H1 (cell line): Measurements from ENCODE around the gene CYP27B1. TPM values are rescaled to one million over a fixed set of nuclear protein-coding genes. Genes with fewer than 3 reads are reported as not detected.
A peak's percentile ranks its signal among the peaks of the same experiment; 100 is the strongest.

Source experiments
- CTCF ChIA-PET: fragments of 300-600 bp; sonication (Branson Sonifier 250); formaldehyde crosslinking; loops from one replicate; lab custom pipeline; 2021; ENCODE audit not compliant: partially characterized antibody; lab: Charles Lee
- POLR2A ChIA-PET: fragments of 300-600 bp; sonication (Branson Sonifier 250); formaldehyde crosslinking; loops from one replicate; lab custom pipeline; 2021; ENCODE audit warnings: inconsistent platforms; ENCODE audit not compliant: partially characterized antibody; lab: Charles Lee
- DNase-seq, 2 experiments: peaks; one replicate each; pipeline versions ENCODE4 v3.0.0 to v3.0.0-alpha.2; 2010 to 2022; ENCODE audit warnings: low spot score in 2 of 2, low read depth in 1 of 2, mixed read lengths in 1 of 2
- FAIRE-seq: peaks from 2 replicates; lab custom pipeline; 2011; peaks lifted over from hg19 to GRCh38; lab: Jason Lieb, UNC
- H2AFZ ChIP-seq: 2 replicates; pipeline ENCODE4 v1.8.1; 2012; ENCODE audit warnings: low read length, inconsistent platforms
- H2AK5ac ChIP-seq: 2 replicates; pipeline ENCODE4 v1.6.1; 2013; ENCODE audit warnings: low read depth, low read length
- H2BK120ac ChIP-seq: replicated peaks from 2 replicates; pipeline ENCODE3; 2013; ENCODE audit warnings: low read depth, low read length, inconsistent platforms
- H2BK12ac ChIP-seq: 2 replicates; pipeline ENCODE4 v1.6.1; 2013; ENCODE audit warnings: low read depth, low read length
- H2BK15ac ChIP-seq: 2 replicates; pipeline ENCODE4 v1.6.1; 2013; ENCODE audit warnings: low read length
- H2BK20ac ChIP-seq: 2 replicates; pipeline ENCODE4 v1.6.1; 2013; ENCODE audit warnings: low read length
- H2BK5ac ChIP-seq: 2 replicates; pipeline ENCODE4 v1.6.1; 2013; ENCODE audit warnings: low read depth, low read length
- H3K14ac ChIP-seq: 2 replicates; pipeline ENCODE4 v1.6.1; 2013; ENCODE audit warnings: inconsistent platforms; ENCODE audit not compliant: insufficient read length
- H3K18ac ChIP-seq: 2 replicates; pipeline ENCODE4 v1.6.1; 2013; ENCODE audit warnings: low read length; ENCODE audit errors: extremely low read depth
- H3K23ac ChIP-seq: 2 replicates; pipeline ENCODE4 v1.6.1; 2013; ENCODE audit warnings: inconsistent platforms; ENCODE audit not compliant: insufficient read length
- H3K23me2 ChIP-seq: 2 replicates; pipeline ENCODE4 v1.6.1; 2013; ENCODE audit warnings: low read depth, low read length
- H3K27ac ChIP-seq: 2 replicates; pipeline ENCODE4 v1.6.1; 2011; ENCODE audit warnings: low read depth, low read length, inconsistent platforms
- H3K27me3 ChIP-seq, 4 experiments: replicated peaks in 1 of 4; 1 replicate in 1 of 4; 2 replicates in 3 of 4; pipeline versions ENCODE4 v1.6.1 to v1.8.1; 2011 to 2013; ENCODE audit warnings: low read length in 3 of 4, mild to moderate bottlenecking in 3 of 4, inconsistent platforms in 2 of 4, mixed read lengths in 2 of 4, moderate library complexity in 1 of 4; ENCODE audit not compliant: control insufficient read depth in 3 of 4, insufficient read depth in 3 of 4; ENCODE audit errors: extremely low read depth in 1 of 4
- H3K36me3 ChIP-seq, 4 experiments: 2 replicates each; pipeline versions ENCODE4 v1.6.1 to v1.8.1; 2011 to 2013; ENCODE audit warnings: mild to moderate bottlenecking in 4 of 4, low read length in 3 of 4, moderate library complexity in 2 of 4, control low read depth in 1 of 4, inconsistent platforms in 1 of 4; ENCODE audit not compliant: insufficient read depth in 4 of 4, control insufficient read depth in 2 of 4
- H3K4ac ChIP-seq: replicated peaks from 2 replicates; pipeline ENCODE3; 2013; ENCODE audit warnings: low read length, low read depth, mixed read lengths, inconsistent platforms; ENCODE audit not compliant: insufficient read length
- H3K4me1 ChIP-seq, 4 experiments: replicated peaks in 1 of 4; 1 replicate in 1 of 4; 2 replicates in 3 of 4; pipeline versions ENCODE4 v1.6.1 to v1.8.1; 2011 to 2013; ENCODE audit warnings: low read length in 3 of 4, inconsistent platforms in 2 of 4, mixed read lengths in 1 of 4; ENCODE audit not compliant: insufficient read depth in 4 of 4, control insufficient read depth in 3 of 4
- H3K4me2 ChIP-seq, 2 experiments: 2 replicates each; pipeline versions ENCODE4 v1.6.1 to v1.8.1; 2011 to 2013; ENCODE audit warnings: low read depth in 2 of 2, low read length in 2 of 2, control low read depth in 1 of 2, inconsistent platforms in 1 of 2, mild to moderate bottlenecking in 1 of 2; ENCODE audit not compliant: insufficient read depth in 1 of 2
- H3K4me3 ChIP-seq, 4 experiments: fragments of 200-600, 300-600 bp in 1 of 4; sonication (generic), shearing (Covaris generic), sonication (Bioruptor Twin) in 1 of 4; 2 replicates each; pipeline versions ENCODE4 v1.5.1 to v1.8.1; 2011 to 2016; ENCODE audit warnings: low read length in 4 of 4, low read depth in 3 of 4, control low read depth in 2 of 4, inconsistent platforms in 2 of 4, mild to moderate bottlenecking in 2 of 4, mixed read lengths in 1 of 4, moderate library complexity in 1 of 4; ENCODE audit not compliant: insufficient read depth in 2 of 4; ENCODE audit errors: extremely low read depth in 1 of 4
- H3K56ac ChIP-seq: replicated peaks from 2 replicates; pipeline ENCODE3; 2013; ENCODE audit warnings: low read depth, mild to moderate bottlenecking, mixed read lengths, low read length, inconsistent platforms; ENCODE audit not compliant: insufficient read length
- H3K79me1 ChIP-seq: 2 replicates; pipeline ENCODE4 v1.6.1; 2013; ENCODE audit warnings: low read depth, low read length, control low read depth
- H3K79me2 ChIP-seq, 2 experiments: 2 replicates each; pipeline versions ENCODE4 v1.6.1 to v1.8.1; 2012 to 2013; ENCODE audit warnings: low read length in 2 of 2, mild to moderate bottlenecking in 2 of 2, inconsistent platforms in 1 of 2; ENCODE audit not compliant: insufficient read depth in 2 of 2, control insufficient read depth in 1 of 2
- H3K9ac ChIP-seq, 4 experiments: replicated peaks in 1 of 4; 1 replicate in 1 of 4; 2 replicates in 3 of 4; pipeline versions ENCODE4 v1.6.1 to v1.8.1; 2011 to 2013; ENCODE audit warnings: low read depth in 3 of 4, low read length in 3 of 4, control low read depth in 2 of 4, mild to moderate bottlenecking in 2 of 4, moderate library complexity in 2 of 4, inconsistent platforms in 1 of 4; ENCODE audit errors: extremely low read depth in 1 of 4
- H3K9me3 ChIP-seq, 2 experiments: 2 replicates each; pipeline versions ENCODE4 v1.6.1 to v1.8.1; 2012 to 2013; ENCODE audit warnings: mild to moderate bottlenecking in 2 of 2, moderate library complexity in 2 of 2, control low read depth in 1 of 2, inconsistent platforms in 1 of 2, low read depth in 1 of 2, low read length in 1 of 2, mixed read lengths in 1 of 2; ENCODE audit not compliant: insufficient read depth in 2 of 2
- H4K20me1 ChIP-seq, 2 experiments: replicated peaks in 1 of 2; 2 replicates each; pipeline versions ENCODE3 to v1.8.1; 2011 to 2013; ENCODE audit warnings: inconsistent platforms in 2 of 2, low read length in 2 of 2, mild to moderate bottlenecking in 1 of 2; ENCODE audit not compliant: insufficient read depth in 2 of 2, control insufficient read depth in 1 of 2
- H4K5ac ChIP-seq: 2 replicates; pipeline ENCODE4 v1.6.1; 2013; ENCODE audit warnings: low read length, low read depth, mixed read lengths, inconsistent platforms; ENCODE audit not compliant: insufficient read length
- H4K8ac ChIP-seq: 2 replicates; pipeline ENCODE4 v1.8.0; 2013; ENCODE audit warnings: mild to moderate bottlenecking, moderate library complexity, low read length, inconsistent platforms; ENCODE audit not compliant: insufficient read depth; ENCODE audit errors: extremely low read depth
- H4K91ac ChIP-seq: replicated peaks from 2 replicates; pipeline ENCODE3; 2013; ENCODE audit warnings: low read length, mixed read lengths, inconsistent platforms; ENCODE audit not compliant: insufficient read length
- BRCA1 ChIP-seq: IDR thresholded peaks from 2 replicates; pipeline ENCODE4 v1.6.1; 2012; ENCODE audit warnings: low read depth, low read length, improper control_type of control experiment
- KDM1A ChIP-seq: fragments of 200-600, 300-600 bp; sonication (generic); IDR thresholded peaks from 2 replicates; pipeline ENCODE4 v1.7.1; 2016; ENCODE audit warnings: mild to moderate bottlenecking, low read length, borderline replicate concordance
- RBBP5 ChIP-seq: IDR thresholded peaks from 2 replicates; pipeline ENCODE4 v1.7.1; 2012; ENCODE audit warnings: low read depth, mild to moderate bottlenecking, inconsistent platforms, low read length, moderate library complexity, borderline replicate concordance
- TEAD4 ChIP-seq: IDR thresholded peaks from 2 replicates; pipeline ENCODE4 v1.6.1; 2012; ENCODE audit warnings: low read depth, low read length, inconsistent platforms, mixed read lengths
- WGBS, 2 experiments: shearing (Covaris generic) in 1 of 2; methylation state at CpG; one replicate each; pipeline versions ENCODE4 v1.1.6 to v1.1.7; 2013 to 2015; ENCODE audit warnings: low lambda C conversion rate in 2 of 2, mixed read lengths in 2 of 2, inconsistent platforms in 1 of 2, low coverage in 1 of 2, missing lambda C conversion rate in 1 of 2; ENCODE audit not compliant: insufficient replicate concordance in 2 of 2, insufficient coverage in 1 of 2, insufficient read length in 1 of 2; ENCODE audit errors: extremely low coverage in 1 of 2, missing lambda C conversion rate in 1 of 2; 5-methylcytosine and 5-hydroxymethylcytosine counted together
- polyA plus RNA-seq, 7 experiments: library from polyadenylated mRNA; depleted of rRNA in 3 of 7; stranded (reverse) in 5 of 7; unstranded in 2 of 7; fragments of >200 nt in 5 of 7; fragments of 200-250 nt in 2 of 7; gene quantifications; 1 replicate in 5 of 7; 2 replicates in 1 of 7; 4 replicates in 1 of 7; pipeline versions ENCODE4 v1.2.1 to v1.2.3, GENCODE V29; 2011 to 2013; ENCODE audit warnings: missing spikeins in 2 of 7, mixed read lengths in 2 of 7
- total RNA-seq: library from RNA; stranded (reverse); fragmentation: NEBNext Ultra II Directional; extraction: Animal tissue kit (Norgen Biotek cat#: 25700); gene quantifications from 2 replicates; pipeline ENCODE4 v1.2.1, GENCODE V29; 2021

CYP27B1 gene
- total and polyA plus RNA-seq, 2 of the 8 experiments (the other 6 are each of a cell fraction or from before 2014, with no cell fraction given): 2.9 to 3.3 TPM

DNA sequence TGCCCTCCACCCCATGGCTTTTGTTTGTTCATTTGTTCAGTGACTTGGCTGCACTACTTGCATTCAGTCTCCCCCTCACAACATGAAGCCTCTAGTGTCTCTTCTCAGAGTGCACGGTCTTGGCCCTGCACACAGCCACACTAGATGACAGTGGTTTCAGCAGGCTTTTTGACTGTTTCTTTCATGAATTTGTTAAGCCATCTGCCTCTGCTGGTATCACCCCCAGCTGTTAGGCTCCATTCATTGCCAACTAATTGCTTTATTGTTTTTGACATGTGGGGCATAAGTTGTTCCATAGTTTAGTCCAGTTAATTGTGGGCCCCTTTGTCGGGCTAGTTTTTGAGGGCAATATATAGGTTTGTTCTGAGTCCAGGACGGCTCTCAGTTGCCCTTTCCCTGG is 54.2 kb downstream of the CYP27B1 start:
- Histone ChIP-seq H4K8ac (no peak overlapping the region), H3K18ac (no peak overlapping the region), H3K56ac (no peak overlapping the region), H3K79me2 (no peaks in the 10 kb centered on the region), H4K20me1 (peaks cover 0 to 1% of the 10 kb centered on the region in 2 experiments), H2BK20ac (no peak overlapping the region), H3K14ac (no peak overlapping the region), H3K9me3 (no peaks in the 10 kb centered on the region), H2AFZ (no peak overlapping the region), H3K23ac (no peak overlapping the region), H4K91ac (no peak overlapping the region), H3K27me3 (no peaks in the 10 kb centered on the region), H2AK5ac (no peak overlapping the region), H2BK15ac (no peak overlapping the region), H3K4me2 (no peak overlapping the region), H3K4me3 (no peak overlapping the region), H2BK5ac (no peak overlapping the region)
- DNase-seq: peak in 1 of 2 experiments; percentile 11
- ChIA-PET CTCF (interaction anchor here (0.9 to 3.2 kb wide), 3 partner anchors 15 to 44 kb away, joined by 4 to 10 read pairs (median 4); partner anchors contain the start of gene OS9), POLR2A (interaction anchor here (1.2 kb wide), 1 partner anchor 10 kb away, joined by 6 read pairs; no protein-coding TSS in a partner anchor)
- FAIRE-seq: no peak
- WGBS, 2 experiments: 86% methylated on average over 3 of the region's 3 CpGs; no CpG with 5 or more reads in 1 of the 2 experiments
- TF ChIP-seq BRCA1: no peak
- TF ChIP-seq RBBP5: no peak
- TF ChIP-seq KDM1A: no peak
- no peak for TF ChIP-seq TEAD4
- TF ChIP-seq, all 59 proteins: peak for 0
- no peak overlapping the region for H3K4ac ChIP-seq
- no peak overlapping the region for H3K9ac ChIP-seq
- H2BK12ac ChIP-seq: no peak overlapping the region
- no peak overlapping the region for H4K5ac ChIP-seq
- no peak overlapping the region for H3K27ac ChIP-seq
- no peaks in the 10 kb centered on the region for H3K23me2 ChIP-seq
- no peak overlapping the region for H2BK120ac ChIP-seq
- H3K36me3 ChIP-seq: peaks cover 0 to 7% (median 2%) of the 10 kb centered on the region in 4 experiments; a peak in 3 of 8 replicates
- H3K79me1 ChIP-seq: no peaks in the 10 kb centered on the region
- H3K4me1 ChIP-seq: no peaks in the 10 kb centered on the region
